DMS53 treated with DMSO at 0.1 percent for 48 hours (cell line): Measurements from ENCODE around the gene GHRH.

Source experiments
- DNase-seq: peaks from one replicate; lab custom pipeline; 2025; ENCODE audit not compliant: unreplicated experiment; lab: John Stamatoyannopoulos, UW

Gene GHRH

DNA sequence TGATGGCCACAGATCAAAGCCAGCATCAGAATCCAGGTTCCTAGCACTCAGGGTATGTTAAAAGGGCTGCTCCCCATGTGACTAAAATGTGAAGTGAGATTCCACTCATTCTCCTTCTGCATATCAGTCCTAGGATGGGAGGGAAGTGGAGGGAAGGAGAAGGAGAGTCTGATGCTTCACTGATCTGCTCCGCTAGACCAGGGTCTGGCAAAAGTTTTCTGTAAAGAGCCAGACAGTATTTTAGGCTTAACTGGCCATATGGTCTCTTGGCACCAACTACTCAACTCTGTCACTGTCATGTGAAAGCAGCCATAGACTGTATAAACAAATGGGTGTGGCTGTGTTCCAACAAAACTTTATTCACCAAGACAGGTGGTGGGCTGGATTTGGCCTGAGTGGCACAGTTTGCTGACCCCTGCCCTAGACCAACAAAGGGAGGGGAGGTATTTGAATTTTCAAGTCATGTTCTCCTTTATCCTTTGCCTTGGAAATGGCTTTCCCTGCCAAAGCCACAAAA, 22.6 kb downstream of the GHRH start:
- DNase-seq = no peak

DNA sequence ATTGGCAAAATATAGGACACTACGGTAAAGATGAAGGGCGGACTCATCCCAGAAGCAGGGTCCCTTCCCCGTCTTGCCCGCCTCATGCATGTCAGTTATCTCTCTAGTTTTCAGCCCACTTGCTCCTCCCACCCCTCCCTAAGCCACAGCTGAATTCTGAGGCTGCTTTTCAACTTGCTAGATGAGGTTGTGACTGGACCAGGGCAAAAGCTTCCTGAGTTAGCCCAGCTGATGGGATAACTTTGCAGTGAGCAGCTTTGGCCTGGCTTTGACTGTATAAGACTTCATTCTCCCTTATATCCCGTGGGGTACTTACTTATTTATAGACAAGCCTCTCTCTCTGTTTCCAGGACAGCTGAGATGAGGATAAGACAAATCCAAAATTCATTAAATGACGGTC, 23.2 kb downstream of the GHRH start:
- DNase-seq = no peak

DNA sequence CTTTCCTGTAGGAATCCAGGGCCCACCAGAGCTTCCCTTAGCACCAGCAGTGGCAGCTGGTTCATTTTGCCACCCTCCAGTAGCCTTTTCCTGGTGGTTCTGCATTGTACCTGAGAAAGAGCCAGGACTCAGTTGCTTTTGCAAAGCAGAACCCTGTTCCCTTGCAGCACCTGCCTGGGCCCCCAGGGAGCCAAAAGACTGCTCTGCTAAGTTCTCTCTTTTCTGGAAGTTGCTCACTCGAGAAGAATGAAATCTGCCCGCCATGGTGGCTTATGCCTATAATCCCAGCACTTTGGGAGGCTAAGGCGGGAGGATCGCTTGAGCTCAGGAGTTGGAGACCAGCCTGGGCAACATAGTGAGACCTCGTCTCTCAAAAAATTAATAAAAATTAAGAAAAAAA, 24.0 kb downstream of the GHRH start:
- no peak for DNase-seq

DNA sequence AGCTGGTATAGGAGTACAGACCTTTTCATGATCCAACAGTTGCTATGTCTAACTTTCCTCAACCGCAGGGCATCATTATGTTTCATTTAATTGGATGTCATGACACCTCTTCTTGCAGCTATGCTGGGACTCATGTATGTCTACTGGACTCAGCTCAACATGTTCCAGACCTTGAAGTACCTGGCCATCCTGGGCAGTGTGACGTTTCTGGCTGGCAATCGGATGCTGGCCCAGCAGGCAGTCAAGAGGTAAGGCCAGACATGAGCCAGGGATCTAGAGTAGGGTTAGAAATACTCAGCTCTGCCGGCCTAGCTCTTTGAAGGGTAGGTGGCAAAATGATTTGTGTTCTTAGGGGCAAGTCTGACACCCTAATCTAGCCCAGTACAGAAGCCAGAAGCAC, 25.2 kb downstream of the GHRH start:
- no peak for DNase-seq

DNA sequence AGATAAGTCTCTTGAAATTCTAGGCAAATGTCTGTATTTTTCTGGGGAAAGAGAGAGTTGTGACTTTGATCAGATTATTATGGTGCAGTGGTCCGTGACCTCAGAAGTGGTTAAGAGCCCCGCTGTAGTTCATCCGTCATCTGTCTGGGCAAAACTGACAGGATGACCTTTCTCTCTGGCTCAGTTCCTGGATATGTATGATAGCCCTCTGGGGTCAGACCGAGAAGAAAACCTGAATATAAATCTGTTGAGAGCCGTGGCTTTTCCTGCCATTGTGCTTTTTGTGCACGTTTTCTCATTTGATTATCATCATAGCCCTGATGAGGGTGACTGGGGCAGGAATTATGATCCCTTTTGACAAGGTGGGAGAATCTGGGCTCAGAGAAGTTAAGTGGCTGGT, 26.5 kb downstream of the GHRH start:
- no peak for DNase-seq

DNA sequence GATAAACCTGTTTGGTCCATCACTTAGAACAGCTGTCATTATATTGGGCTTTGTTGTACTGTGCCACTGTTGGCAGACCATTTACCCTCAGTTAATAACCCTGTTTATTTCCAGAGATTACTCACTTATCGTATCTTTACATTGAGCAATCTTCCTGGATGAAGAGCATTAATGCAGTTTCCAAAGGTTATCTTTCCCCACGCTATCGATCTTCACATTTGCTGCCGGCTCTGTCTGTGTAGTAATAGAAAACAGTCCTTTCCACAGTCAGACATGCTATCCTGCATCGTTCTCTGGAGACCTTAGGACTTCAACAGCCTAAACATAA, 27.4 kb downstream of the GHRH start:
- DNase-seq = no peak

DNA sequence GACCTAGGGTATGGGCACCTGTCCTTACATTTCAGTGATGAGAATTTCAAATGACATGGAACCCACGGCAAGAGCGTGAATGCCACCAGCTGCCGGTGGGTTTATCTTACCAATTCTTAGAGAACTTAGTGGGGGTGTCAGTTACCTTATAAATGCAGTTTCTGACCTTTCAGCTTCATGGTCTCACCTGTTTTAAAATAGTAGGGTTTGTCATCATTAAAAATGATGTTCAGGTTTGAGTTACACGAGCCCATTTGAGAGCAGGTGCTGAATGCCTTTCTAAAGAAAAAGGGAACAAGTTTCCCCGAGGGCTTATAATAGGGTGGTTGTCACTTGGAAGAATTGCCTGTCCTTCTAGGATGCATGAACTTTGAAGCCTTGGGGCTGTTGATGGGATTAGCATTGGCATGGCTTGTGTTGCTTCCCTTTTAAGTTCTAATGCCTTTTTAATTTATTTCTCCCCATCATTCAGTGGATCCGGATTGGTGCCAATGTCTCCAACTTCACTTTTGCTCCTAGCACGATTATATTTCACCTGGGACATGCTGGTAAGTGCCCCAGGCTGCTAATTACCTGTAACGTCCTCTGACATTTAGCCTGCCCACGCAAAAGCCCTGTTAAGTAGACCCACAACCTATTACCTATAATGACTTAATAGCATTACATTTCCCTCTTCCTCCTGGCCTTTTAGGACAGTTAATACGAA, 27.9 kb downstream of the GHRH start:
- no peak for DNase-seq

DNA sequence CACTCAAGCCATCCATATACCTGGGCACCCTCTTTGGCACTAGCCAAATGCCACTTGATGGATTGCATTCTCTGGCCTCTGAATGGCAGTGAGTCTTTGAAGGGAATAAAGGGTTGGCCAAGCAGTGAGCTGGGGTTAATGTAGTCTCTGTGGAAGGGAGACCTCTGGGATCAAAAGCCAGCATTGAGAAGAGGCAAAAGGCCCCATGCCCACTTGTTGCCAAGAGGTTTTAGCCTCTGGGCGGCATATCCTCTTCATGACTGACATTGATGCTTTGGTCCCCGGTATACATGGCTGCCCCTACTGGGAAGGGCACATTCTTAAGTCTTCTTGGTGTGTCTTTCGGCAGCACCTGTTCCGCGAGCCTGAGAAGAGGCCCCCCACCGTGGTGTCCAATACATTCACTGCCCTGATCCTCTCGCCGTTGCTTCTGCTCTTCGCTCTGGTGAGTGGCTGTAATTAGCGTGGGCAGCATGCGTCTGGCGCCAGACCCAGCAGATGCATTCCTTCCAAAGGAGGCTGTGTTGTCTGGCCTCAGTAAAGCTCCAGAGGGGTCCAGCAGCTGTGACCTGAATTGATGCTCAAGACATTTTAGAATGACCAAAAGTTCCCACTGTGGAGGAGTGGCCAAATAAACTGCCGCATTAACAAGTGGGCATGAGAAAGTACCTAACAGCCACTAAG, 29.5 kb downstream of the GHRH start:
- no peak for DNase-seq

DNA sequence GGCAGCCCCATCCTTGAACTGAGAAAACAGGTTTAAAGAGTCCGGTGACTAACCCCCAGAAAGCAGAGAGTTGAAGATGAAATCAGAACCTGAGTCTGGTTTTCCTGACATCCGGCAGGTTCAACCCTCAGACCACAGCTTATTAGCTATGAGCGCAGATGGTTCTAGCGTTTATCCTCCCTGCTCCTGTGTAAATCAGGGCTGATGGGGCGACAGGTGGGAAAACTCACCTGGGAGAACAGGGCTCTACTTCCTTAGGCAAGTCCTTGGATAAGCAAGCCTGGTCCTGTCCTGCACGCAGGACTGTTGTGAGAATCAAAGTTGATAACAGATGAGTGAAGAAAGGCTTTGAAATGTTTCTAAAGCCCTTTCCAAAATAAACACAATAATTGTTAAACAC, 31.4 kb downstream of the GHRH start:
- no peak for DNase-seq

DNA sequence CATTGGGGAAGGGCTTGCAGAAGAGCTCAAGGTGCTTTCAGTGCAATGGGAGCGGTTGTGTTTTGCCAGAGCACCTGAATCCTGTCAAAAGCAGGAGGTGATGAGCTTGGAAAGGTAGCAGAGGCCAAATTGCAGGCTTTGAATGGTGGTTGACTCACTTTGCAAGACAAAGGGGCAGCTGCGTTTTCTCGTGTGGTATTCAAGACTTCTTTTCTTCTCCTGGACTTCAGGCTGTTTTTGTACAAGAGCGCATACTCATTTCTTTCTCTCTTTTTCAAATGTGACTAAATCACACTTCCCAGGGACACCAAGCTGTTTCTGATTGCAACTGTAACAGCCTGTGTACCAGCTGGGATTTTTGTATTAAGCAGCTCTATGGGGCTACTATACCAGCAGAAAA, 32.3 kb downstream of the GHRH start:
- no peak for DNase-seq

DNA sequence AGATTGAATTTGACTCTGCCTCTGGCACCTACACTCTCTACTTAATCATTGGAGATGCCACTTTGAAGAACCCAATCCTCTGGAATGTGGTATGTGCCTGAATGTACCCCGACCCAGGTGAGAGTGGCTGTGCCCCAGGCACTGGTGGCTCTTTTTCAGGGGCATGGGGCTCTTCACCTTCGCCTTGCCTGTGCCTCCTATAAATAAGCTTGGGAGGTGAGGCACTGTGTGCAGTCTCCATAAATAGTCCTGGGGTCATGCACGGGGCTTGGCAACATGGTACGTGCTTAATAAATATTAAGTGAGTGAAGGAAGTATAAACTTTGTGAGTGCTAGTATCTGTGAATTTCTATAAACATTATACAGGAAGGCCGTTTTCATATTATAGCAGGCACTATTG, 33.0 kb downstream of the GHRH start:
- no peak for DNase-seq

DNA sequence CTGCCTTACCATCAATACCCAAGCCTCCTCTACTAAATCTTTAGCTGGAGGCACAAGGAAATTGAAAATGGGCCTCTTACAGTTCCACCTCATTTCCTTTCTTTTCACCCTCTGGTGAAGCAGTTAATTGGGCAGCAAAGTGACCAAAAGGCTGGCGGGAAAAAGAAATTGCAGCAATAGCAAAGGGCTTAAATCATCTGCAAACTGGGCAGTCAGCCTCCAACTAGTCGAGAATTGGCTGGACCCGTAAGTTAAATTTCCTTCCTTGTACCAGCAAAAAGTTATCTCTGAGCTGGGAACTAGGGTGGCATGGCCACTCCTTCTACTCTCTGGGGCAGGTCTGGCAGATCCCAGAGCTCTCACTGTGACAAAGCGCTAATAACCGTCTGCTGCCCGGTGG, 33.5 kb downstream of the GHRH start:
- no peak for DNase-seq

DNA sequence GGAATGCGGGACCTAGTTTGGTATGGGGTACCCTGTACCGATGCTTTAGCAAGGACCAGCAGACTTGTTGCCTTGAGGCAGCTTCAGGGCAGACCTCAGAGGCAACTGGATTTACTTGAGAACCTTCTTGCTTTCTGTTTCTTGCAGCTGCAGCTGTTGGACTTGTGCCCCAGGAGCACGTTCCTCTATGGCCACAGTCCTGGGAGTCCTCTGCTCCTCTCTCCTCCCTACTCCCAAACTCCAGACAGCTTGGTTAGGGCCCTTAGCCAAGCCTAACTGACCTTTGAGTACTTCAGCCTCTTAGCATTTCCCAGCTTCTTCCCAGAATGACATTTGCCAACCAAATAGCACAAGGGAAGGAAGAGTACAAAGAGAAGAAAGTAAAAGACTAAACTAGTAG, 34.7 kb downstream of the GHRH start:
- DNase-seq = no peak

DNA sequence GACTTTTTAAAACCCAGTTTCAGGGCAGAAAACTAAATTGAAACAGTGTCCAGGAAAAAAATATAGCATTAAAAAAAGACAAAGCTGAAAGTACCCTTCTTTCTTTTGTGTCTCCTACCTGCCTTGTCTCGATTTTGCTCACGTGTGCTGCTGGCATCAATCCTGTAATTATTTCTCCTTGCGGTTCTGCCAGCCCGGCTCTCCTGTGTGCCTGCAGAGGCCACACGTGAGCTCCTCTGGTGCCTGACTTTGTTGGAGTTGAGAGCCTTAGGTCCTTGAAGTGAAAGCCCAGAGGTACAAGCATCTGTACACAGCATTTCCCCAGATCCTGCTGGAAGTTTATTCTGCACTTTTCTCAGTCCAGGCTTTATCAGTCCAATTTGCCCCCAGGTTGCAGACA, 36.5 kb downstream of the GHRH start:
- DNase-seq = no peak

DNA sequence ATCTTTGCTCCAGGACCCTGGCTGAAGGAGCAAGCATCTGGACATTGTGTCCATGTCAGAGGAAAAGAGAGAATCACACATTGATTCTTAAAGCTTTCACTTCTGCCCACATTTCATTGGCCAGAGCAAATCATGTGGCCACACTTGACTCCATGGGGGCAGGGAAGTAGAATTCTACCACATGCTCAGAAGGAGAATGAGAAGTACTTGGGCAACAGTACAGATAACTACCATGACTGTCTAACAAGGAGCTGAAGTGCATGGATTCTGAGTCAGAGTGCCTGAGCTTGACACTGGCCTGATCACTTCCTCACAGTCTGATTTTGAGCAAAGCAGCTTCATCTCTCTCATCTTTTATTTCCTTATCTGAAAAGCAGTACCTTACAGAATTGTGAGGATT, 38.6 kb downstream of the GHRH start:
- DNase-seq = no peak

DNA sequence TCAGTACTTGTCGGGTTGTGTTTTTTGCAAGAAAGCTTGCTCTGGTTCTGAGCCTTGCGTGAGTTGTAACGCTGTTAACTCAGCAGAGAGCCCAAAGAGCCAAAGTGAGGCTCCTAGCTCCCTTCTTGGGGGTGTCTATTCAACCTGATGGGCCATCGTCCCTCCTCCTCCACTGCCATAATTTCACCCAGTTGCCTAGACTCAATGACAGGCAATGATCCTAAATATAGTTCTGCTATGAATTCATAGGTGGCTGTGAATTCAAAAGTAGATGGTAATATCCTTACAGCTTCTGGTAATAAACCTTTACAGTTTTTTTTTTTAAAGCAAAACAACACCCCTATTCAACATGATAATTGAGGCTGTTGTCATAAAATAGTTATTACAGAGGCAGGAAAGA, 39.5 kb downstream of the GHRH start:
- DNase-seq = no peak

DNA sequence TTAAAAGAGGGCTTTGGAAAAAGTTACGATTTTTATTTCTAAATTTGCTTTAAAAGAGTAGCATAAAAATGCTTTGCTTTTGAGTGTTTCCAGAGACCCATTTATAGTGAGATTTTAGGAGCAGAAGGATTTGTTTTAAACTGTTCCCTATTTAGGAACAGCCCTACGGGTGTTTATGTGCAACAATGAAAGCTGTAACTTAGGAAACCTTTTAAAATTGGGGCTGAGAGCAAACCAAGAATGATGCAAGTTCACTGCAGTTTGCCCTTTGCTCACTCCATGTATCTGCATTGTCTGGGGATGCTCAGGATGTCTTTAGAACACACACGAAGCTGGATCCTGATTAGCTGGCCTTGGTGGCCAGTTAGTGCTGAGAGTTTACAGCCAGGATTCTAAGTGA, 40.9 kb downstream of the GHRH start:
- no peak for DNase-seq

DNA sequence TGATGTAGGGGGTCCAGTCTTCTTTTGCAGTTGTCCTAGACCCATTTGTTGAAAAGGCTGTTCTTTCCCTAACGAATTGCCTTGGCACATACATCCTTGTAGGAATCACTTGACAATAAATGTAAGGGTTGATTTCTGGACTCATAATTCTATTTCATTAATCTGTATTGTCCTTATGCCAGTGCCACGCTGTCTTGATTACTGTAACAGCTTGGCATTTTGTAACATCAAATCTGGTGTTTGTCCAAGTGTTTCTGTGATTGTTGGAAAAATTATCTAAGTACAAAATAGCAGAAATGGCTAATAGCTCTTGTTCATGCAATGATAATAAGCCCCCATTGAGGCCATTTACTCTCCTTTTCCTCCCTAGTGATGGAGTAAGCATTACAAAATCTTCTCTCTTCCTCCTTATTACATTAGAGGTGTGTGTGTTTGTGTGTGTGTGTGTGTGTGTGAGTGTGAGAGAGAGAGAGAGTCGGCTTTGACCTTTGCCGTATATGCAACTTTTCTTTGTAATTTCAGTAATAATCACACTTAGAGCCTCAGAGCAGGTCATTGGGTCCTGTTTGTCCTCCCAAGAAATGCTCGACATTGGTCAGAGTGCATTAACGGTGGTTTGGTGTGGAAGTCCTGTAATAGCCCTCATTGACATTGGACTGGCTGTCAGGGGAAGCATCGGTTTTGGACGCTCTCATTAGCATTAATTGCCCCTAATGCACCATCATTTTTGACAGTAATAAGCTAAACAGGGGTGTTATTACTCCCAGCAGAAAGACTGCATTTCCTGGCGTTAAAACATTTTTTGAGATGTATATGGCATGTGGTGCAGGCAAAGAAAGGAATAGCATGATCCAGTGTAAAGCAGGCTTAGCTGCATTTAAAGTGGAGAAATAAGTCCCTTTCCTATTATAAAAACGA, 41.6 kb downstream of the GHRH start:
- no peak for DNase-seq

DNA sequence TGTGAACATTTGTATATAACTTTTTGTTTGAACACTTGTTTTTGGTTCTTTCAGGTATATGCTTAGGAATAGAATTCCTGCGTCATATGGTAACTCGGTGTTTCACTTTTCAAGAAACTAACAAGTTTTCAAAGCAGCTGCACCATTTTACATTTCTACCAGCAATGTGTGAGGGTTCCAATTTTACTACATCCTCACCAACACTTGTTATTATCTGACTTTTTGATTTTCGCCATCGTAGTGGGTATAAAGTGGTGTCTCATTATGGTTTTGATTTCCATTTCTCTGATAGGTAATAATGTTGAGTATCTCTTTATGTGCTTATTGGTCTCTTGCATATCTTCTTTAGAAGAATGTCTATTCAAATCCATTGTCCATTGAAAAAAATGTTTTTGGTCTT, 42.6 kb downstream of the GHRH start:
- no peak for DNase-seq

DNA sequence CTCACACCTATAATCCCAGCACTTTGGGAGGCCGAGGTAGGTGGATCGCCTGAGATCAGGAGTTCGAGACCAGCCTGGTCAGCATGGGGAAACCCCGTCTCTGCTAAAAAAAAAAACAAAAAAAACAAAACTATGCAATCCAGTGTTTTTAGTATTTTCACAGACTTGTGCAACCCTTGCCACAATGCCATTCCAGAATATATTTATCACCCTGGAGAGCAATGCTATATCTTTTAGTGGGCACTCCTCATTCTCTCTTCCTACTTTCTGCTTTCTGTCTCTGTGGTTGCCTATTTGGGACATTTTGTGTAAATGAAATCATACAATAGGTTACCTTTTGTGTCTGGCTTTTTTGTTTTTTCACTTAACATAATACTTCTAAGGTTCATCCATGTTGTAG, 43.2 kb downstream of the GHRH start:
- DNase-seq = no peak

DNA sequence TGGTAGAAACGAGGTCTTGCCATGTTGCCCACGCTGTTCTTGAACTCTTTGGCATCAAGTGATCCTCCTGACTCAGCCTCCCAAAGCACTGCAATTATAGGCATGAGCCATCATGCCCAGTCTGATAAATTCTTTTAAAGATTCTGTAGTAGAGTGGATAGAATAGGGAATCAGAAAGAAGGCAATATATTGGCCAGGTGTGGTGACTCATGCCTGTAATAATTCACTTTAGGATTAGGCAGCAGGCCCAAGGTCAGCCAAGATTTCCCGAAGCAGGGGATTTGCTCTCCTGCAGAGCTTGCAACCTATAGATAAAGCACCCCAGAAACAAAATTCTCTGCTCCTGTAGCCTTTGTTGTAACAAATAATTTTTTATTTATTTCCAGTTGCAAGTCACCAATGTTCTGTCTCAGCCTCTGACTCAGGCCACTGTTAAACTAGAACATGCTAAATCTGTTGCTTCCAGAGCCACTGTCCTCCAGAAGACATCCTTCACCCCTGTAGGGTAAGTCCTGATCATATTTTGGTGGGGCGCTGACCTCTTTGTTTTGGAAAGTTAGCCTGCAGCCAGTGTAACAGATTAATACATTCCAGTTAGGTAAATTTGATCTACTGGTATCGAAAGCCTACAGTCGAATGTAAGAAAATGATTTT, 51.8 kb downstream of the GHRH start:
- DNase-seq = no peak
